Adrenal gland (tissue), 12 donors: ENCODE measurements around the gene IGF2BP2. TPM values are rescaled to one million over a fixed set of nuclear protein-coding genes. Genes with fewer than 3 reads are reported as not detected.

Source experiments
- DNase-seq, 7 donors: peaks; one replicate each; pipeline ENCODE4 v3.0.0-alpha.2; 2019 to 2020
- H3K27ac ChIP-seq, 5 donors: fragments of 200-600 bp; sonication (generic) in 4 of 5; 1 replicate in 3 of 5; 2 replicates in 2 of 5; pipeline versions ENCODE4 v1.5.1 to v1.8.0; 2016 to 2020; ENCODE audit warnings: mild to moderate bottlenecking in 1 of 5
- H3K27me3 ChIP-seq: fragments of 200-600 bp; 2 replicates; pipeline ENCODE4 v1.8.0; 2021
- H3K36me3 ChIP-seq, 2 donors: fragments of 200-600 bp; replicated peaks in 1 of 2; 1 replicate in 1 of 2; 2 replicates in 1 of 2; pipeline versions ENCODE4 v1.5.1 to v1.8.0; 2018 to 2022
- H3K4me1 ChIP-seq, 2 donors: fragments of 200-600 bp; replicated peaks in 1 of 2; 1 replicate in 1 of 2; 2 replicates in 1 of 2; pipeline versions ENCODE4 v1.5.1 to v1.8.0; 2018 to 2021
- H3K4me3 ChIP-seq, 4 donors: fragments of 200-600 bp; sonication (generic) in 3 of 4; one replicate each; pipeline ENCODE4 v1.5.1; 2016 to 2018
- H3K9me3 ChIP-seq, 3 donors: fragments of 200-600 bp; sonication (generic) in 1 of 3; replicated peaks in 1 of 3; 1 replicate in 2 of 3; 2 replicates in 1 of 3; pipeline versions ENCODE4 v1.5.1 to v1.8.0; 2016 to 2021
- POLR2A ChIP-seq, 2 donors: fragments of 450-650 bp; IDR thresholded peaks; one replicate each; pipeline ENCODE4 v1.6.1; 2017; ENCODE audit warnings: antibody characterized with exemption in 2 of 2, mild to moderate bottlenecking in 2 of 2, moderate library complexity in 1 of 2
- WGBS, 4 donors: extraction: QIAGEN DNeasy Blood & Tissue Kit in 2 of 4; methylation state at CpG; one replicate each; pipeline versions ENCODE4 v1.1.5 to v1.1.7; 2013 to 2017; 5-methylcytosine and 5-hydroxymethylcytosine counted together
- intact Hi-C, 2 donors: fragments of 100-400 bp; cut with DNase I; formaldehyde crosslinking; loops; one replicate each; pipeline versions ENCODE4 v1.14.1 to v1.15.0; 2022 to 2023
- polyA plus RNA-seq, 3 donors: library from polyadenylated mRNA; stranded (reverse); fragments of 200-250 nt in 2 of 3; fragments of 350-450 nt in 1 of 3; fragmentation: Illumina TruSeq in 1 of 3; extraction: RNeasy Lipid Tissue Mini Kit (QIAGEN cat#74804) in 1 of 3; gene quantifications; one replicate each; pipeline ENCODE4 v1.2.3, GENCODE V29; 2013 to 2014
- total RNA-seq, 9 donors: library from RNA; depleted of rRNA in 4 of 9; stranded (reverse); fragments of >200 nt in 4 of 9; fragments of 120-200 nt in 1 of 9; fragmentation: NEBNext Ultra II Directional in 1 of 9; extraction: Animal tissue kit (Norgen Biotek cat#: 25700) in 1 of 9; gene quantifications; one replicate each; pipeline versions ENCODE4 v1.1.0 to v1.2.4, GENCODE V29; 2013 to 2023
- TF ChIP-seq, protein P1 (sequence below), 6 experiments: fragments of 450-650 bp in 4 of 6; fragments of 200-600 bp in 2 of 6; sonication (generic) in 1 of 6; IDR thresholded peaks; 1 replicate in 5 of 6; 2 replicates in 1 of 6; pipeline versions ENCODE4 v1.5.1 to v1.8.0; 2016 to 2021; ENCODE audit warnings: antibody characterized with exemption in 6 of 6, mild to moderate bottlenecking in 2 of 6, moderate library complexity in 1 of 6
- donor health status: healthy with polysubstance abuse.
- donor health status: Bipolar disorder and iron deficiency.
- donor health status: DM: yes; HTN: yes; CAD: no.
- donor health status: DM: no; HTN: no; CAD: no.
- donor health status: DM: no; HTN: no; CAD: no.
- donor health status: DM: yes; HTN: yes; CAD: no.

The IGF2BP2 gene
- total and polyA plus RNA-seq, 12 donors: 7.0 to 75.9 (median 17.9) TPM

- peak overlapping the region in 1 of 5 donors; percentile 20 for H3K27ac ChIP-seq
- 72 to 78% (median 75%) methylated on average over 6 of the region's 6 CpGs for WGBS, 4 donors
- intact Hi-C loops: no loop called here
Observed at GRCh38 chr3:185759512-185759911, 65.3 kb downstream of the IGF2BP2 start.

GRCh38 chr3:185758912-185759311 is 65.9 kb downstream of the IGF2BP2 start:
- no peaks in the 10 kb centered on the region for H3K9me3 ChIP-seq
- intact Hi-C loops: no loop called here

More at GRCh38 chr3:185759512-185759911, 65.3 kb downstream of the IGF2BP2 start:
- Histone ChIP-seq H3K4me1 (peaks cover 21 to 47% of the 10 kb centered on the region in 2 donors), H3K27me3 (no peaks in the 10 kb centered on the region), H3K9me3 (no peaks in the 10 kb centered on the region), H3K36me3 (no peaks in the 10 kb centered on the region), H3K4me3 (no peak overlapping the region)
- DNase-seq: peak in 2 of 7 donors; percentile 22 to 34
- TF ChIP-seq, protein P1, sequence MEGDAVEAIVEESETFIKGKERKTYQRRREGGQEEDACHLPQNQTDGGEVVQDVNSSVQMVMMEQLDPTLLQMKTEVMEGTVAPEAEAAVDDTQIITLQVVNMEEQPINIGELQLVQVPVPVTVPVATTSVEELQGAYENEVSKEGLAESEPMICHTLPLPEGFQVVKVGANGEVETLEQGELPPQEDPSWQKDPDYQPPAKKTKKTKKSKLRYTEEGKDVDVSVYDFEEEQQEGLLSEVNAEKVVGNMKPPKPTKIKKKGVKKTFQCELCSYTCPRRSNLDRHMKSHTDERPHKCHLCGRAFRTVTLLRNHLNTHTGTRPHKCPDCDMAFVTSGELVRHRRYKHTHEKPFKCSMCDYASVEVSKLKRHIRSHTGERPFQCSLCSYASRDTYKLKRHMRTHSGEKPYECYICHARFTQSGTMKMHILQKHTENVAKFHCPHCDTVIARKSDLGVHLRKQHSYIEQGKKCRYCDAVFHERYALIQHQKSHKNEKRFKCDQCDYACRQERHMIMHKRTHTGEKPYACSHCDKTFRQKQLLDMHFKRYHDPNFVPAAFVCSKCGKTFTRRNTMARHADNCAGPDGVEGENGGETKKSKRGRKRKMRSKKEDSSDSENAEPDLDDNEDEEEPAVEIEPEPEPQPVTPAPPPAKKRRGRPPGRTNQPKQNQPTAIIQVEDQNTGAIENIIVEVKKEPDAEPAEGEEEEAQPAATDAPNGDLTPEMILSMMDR (IDR thresholded peaks at IDR 0.05): no peak
- TF ChIP-seq POLR2A (IDR thresholded peaks at IDR 0.05): no peak

GRCh38 chr3:185757176-185757575 is 67.7 kb downstream of the IGF2BP2 start:
- no peaks in the 10 kb centered on the region for H3K9me3 ChIP-seq
- 80 to 96% (median 87%) methylated on average over 2 of the region's 2 CpGs for WGBS, 4 donors
- TF ChIP-seq, protein P1 (IDR thresholded peaks at IDR 0.05): no peak
- H3K4me1 ChIP-seq: peaks cover 6 to 30% of the 10 kb centered on the region in 2 donors
- intact Hi-C loops: no loop called here
- no peaks in the 10 kb centered on the region for H3K36me3 ChIP-seq
- no peak overlapping the region for H3K4me3 ChIP-seq
- H3K27ac ChIP-seq: no peak overlapping the region
- no peak for DNase-seq
- no peaks in the 10 kb centered on the region for H3K27me3 ChIP-seq

More at GRCh38 chr3:185758912-185759311, 65.9 kb downstream of the IGF2BP2 start:
- TF ChIP-seq, protein P1 (IDR thresholded peaks at IDR 0.05): no peak
- no peak for TF ChIP-seq POLR2A (IDR thresholded peaks at IDR 0.05)
- Histone ChIP-seq H3K27me3 (no peaks in the 10 kb centered on the region), H3K4me3 (no peak overlapping the region), H3K36me3 (no peaks in the 10 kb centered on the region), H3K27ac (no peak overlapping the region), H3K4me1 (peaks cover 15 to 41% of the 10 kb centered on the region in 2 donors)
- 35 to 60% (median 50%) methylated on average over 1 of the region's 1 CpG for WGBS, 4 donors
- DNase-seq: no peak

GRCh38 chr3:185756477-185756876 is 68.4 kb downstream of the IGF2BP2 start:
- Histone ChIP-seq H3K9me3 (no peaks in the 10 kb centered on the region), H3K27me3 (no peaks in the 10 kb centered on the region), H3K4me3 (no peak overlapping the region), H3K27ac (no peak overlapping the region), H3K4me1 (peaks cover 6 to 30% of the 10 kb centered on the region in 2 donors), H3K36me3 (no peaks in the 10 kb centered on the region)
- intact Hi-C loops: no loop called here
- 93 to 97% (median 96%) methylated on average over 4 of the region's 4 CpGs for WGBS, 4 donors
- DNase-seq: no peak
- no peak for TF ChIP-seq POLR2A (IDR thresholded peaks at IDR 0.05)
- TF ChIP-seq, protein P1 (IDR thresholded peaks at IDR 0.05): no peak
